RWPE2 (cell line): ENCODE results near the gene DISP2.

Source experiments
- ATAC-seq: fragments of 200-7000 bp; cut with Tn5 transposase; 3 replicates; pipeline ENCODE4 v1.9.1; 2021; ENCODE audit warnings: low read depth
- DNase-seq: peaks from one replicate; pipeline ENCODE4 v3.0.0-alpha.2; 2020; ENCODE audit warnings: low spot score
- H3K27ac ChIP-seq: fragments of 450-650 bp; 2 replicates; pipeline ENCODE4 v1.5.1; 2017; ENCODE audit warnings: mild to moderate bottlenecking; ENCODE audit not compliant: poor library complexity, severe bottlenecking
- H3K27me3 ChIP-seq: fragments of 250-450 bp; sonication (Bioruptor Pico); 2 replicates; pipeline ENCODE4 v1.5.1; 2021; ENCODE audit warnings: mild to moderate bottlenecking, moderate library complexity; ENCODE audit not compliant: insufficient read depth, poor library complexity, severe bottlenecking
- H3K36me3 ChIP-seq: fragments of 250-450 bp; sonication (Bioruptor Pico); 2 replicates; pipeline ENCODE4 v1.5.1; 2020; ENCODE audit warnings: low read depth, mild to moderate bottlenecking, moderate library complexity
- H3K4me1 ChIP-seq: fragments of 250-450 bp; sonication (Bioruptor Pico); 2 replicates; pipeline ENCODE4 v1.5.1; 2021; ENCODE audit warnings: mild to moderate bottlenecking, moderate library complexity; ENCODE audit not compliant: insufficient read depth, poor library complexity, severe bottlenecking
- H3K4me3 ChIP-seq: fragments of 250-450 bp; sonication (Bioruptor Pico); 2 replicates; pipeline ENCODE4 v1.5.1; 2021; ENCODE audit warnings: mild to moderate bottlenecking, moderate library complexity; ENCODE audit not compliant: severe bottlenecking
- H3K9me3 ChIP-seq: fragments of 250-450 bp; sonication (Bioruptor Pico); 2 replicates; pipeline ENCODE4 v1.5.1; 2021; ENCODE audit warnings: mild to moderate bottlenecking, moderate library complexity; ENCODE audit not compliant: severe bottlenecking
- CTCF ChIP-seq: fragments of 450-650 bp; IDR thresholded peaks from one replicate; pipeline ENCODE4 v1.5.1; 2017; ENCODE audit warnings: mild to moderate bottlenecking, moderate library complexity; ENCODE audit not compliant: poor library complexity, severe bottlenecking

DISP2 gene

GRCh38 chr15:40382580-40383456, 24.8 kb downstream of the DISP2 start, which contains the start of gene KNSTRN:
Gene KNSTRN (plus strand): TSS chr15:40382721. CDS start chr15:40382836, 115 bp downstream.
- ATAC-seq (peak; percentile 91), DNase-seq (peak; percentile 97)
- H3K27me3 ChIP-seq = no peaks in the 10 kb centered on the region
- peak within 1 kb of the TSS; percentile 79 for H3K4me3 ChIP-seq
- peak within 1 kb of the TSS; percentile 52 for H3K27ac ChIP-seq
- H3K9me3 ChIP-seq = no peaks in the 10 kb centered on the region
- peaks cover 43% of the 10 kb centered on the region for H3K36me3 ChIP-seq
- no peak for TF ChIP-seq CTCF
- H3K4me1 ChIP-seq = peaks cover 17% of the 10 kb centered on the region

- no peak for ATAC-seq
- TF ChIP-seq CTCF = no peak
Measured at GRCh38 chr15:40386480-40386879, 28.5 kb downstream of the DISP2 start.

GRCh38 chr15:40388941-40389823, 31.2 kb downstream of the DISP2 start:
- TF ChIP-seq CTCF = no peak
- ATAC-seq (no peak; the same call in 2 of the 3 replicates), DNase-seq (no peak)
- Histone ChIP-seq H3K27ac (no peak overlapping the region), H3K36me3 (peaks cover 100% of the 10 kb centered on the region), H3K27me3 (no peaks in the 10 kb centered on the region), H3K4me1 (peaks cover 2% of the 10 kb centered on the region), H3K4me3 (no peak overlapping the region), H3K9me3 (no peaks in the 10 kb centered on the region)

More at GRCh38 chr15:40386480-40386879, 28.5 kb downstream of the DISP2 start:
- peaks cover 80% of the 10 kb centered on the region for H3K36me3 ChIP-seq
- H3K27ac ChIP-seq = no peak overlapping the region
- no peak overlapping the region for H3K4me3 ChIP-seq
- H3K27me3 ChIP-seq = no peaks in the 10 kb centered on the region
- H3K9me3 ChIP-seq = no peaks in the 10 kb centered on the region
- peaks cover 5% of the 10 kb centered on the region for H3K4me1 ChIP-seq
- no peak for DNase-seq

GRCh38 chr15:40389824-40390595, 32.0 kb downstream of the DISP2 start:
- TF ChIP-seq CTCF = no peak
- Histone ChIP-seq H3K27me3 (no peaks in the 10 kb centered on the region), H3K27ac (no peak overlapping the region), H3K9me3 (no peaks in the 10 kb centered on the region), H3K4me1 (no peaks in the 10 kb centered on the region), H3K36me3 (peaks cover 96% of the 10 kb centered on the region), H3K4me3 (no peak overlapping the region)
- no peak for DNase-seq
- no peak; the same call in 2 of the 3 replicates for ATAC-seq
